ENCODE measurements around the gene SDK1.

SDK1 gene

DNA sequence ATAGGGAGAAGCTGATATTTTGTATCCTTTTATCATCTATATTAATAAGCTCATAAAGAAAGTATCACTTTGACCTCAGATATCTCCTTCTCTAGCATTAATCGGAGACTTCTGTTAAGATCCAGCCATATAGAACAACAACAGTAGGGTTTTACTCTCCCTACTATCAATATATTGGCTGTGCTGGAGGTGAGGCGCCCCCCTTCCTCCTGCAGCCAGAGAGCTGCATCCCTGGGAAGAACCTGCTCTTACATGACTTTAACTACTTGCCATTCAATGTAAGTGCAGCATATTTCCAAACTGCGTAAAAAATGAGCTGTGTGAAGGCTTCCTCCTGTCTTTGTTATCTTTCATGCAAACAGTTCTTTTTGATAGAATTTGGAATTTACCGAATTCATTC, 247.8 kb downstream of the SDK1 start:
- no peak overlapping the region for H2BK15ac ChIP-seq (ENCODE audit: low read length)
- H2BK12ac ChIP-seq (ENCODE audit: low read length) = no peak overlapping the region
- H3K79me1 ChIP-seq (ENCODE audit: low read depth, low read length) = no peaks in the 10 kb centered on the region
- no peak overlapping the region for H3K9ac ChIP-seq (ENCODE audit: low read depth, low read length, poor library complexity)
- H3K14ac ChIP-seq (ENCODE audit: low read length) = no peak overlapping the region
- no peak overlapping the region for H4K8ac ChIP-seq (ENCODE audit: low read depth, low read length)
- H3K9me3 ChIP-seq (replicated peaks in 1 of 2; ENCODE audit: control insufficient read depth in 2 of 2, insufficient read depth in 1 of 2, low read depth in 1 of 2, low read length in 2 of 2) = peaks cover 2 to 4% of the 10 kb centered on the region in 2 donors
- no peak overlapping the region for H3K4me2 ChIP-seq (ENCODE audit: insufficient read depth, low read length, poor library complexity, severe bottlenecking)
- no peak for DNase-seq (ENCODE audit: low spot score)
- H2AFZ ChIP-seq (ENCODE audit: low read length) = peak overlapping the region; percentile 49
- H3K4me3 ChIP-seq (ENCODE audit: low read length in 2 of 2) = no peak overlapping the region
- no CpG with 5 or more reads among the region's 4 CpGs for WGBS, 2 donors (ENCODE audit: extremely low coverage in 2 of 2, insufficient read length in 2 of 2, insufficient replicate concordance in 1 of 2)
- no peak overlapping the region for H2AK5ac ChIP-seq (ENCODE audit: low read depth, low read length)
- H3K27me3 ChIP-seq (ENCODE audit: control insufficient read depth in 3 of 3, insufficient read depth in 3 of 3, low read depth in 1 of 3, low read length in 3 of 3) = no peaks in the 10 kb centered on the region
- no peak overlapping the region for H4K91ac ChIP-seq (ENCODE audit: low read depth, low read length, poor library complexity)
- H3K27ac ChIP-seq (replicated peaks; ENCODE audit: low read length) = no peak overlapping the region
- H2BK5ac ChIP-seq (ENCODE audit: low read length) = no peak overlapping the region
- H2BK120ac ChIP-seq (ENCODE audit: low read depth, low read length) = no peak overlapping the region
- H3K36me3 ChIP-seq (replicated peaks in 1 of 2; ENCODE audit: control insufficient read depth in 2 of 2, insufficient read depth in 2 of 2, low read length in 2 of 2) = no peaks in the 10 kb centered on the region
- no peak overlapping the region for H3K4ac ChIP-seq (ENCODE audit: low read length)
- no peak overlapping the region for H3K18ac ChIP-seq (ENCODE audit: low read length)
- peaks cover 2 to 5% of the 10 kb centered on the region in 2 donors for H3K4me1 ChIP-seq (ENCODE audit: control insufficient read depth in 2 of 2, insufficient read depth in 1 of 2, low read depth in 1 of 2, low read length in 2 of 2)
- no peak overlapping the region for H3K23ac ChIP-seq (ENCODE audit: low read depth, low read length, poor library complexity)

DNA sequence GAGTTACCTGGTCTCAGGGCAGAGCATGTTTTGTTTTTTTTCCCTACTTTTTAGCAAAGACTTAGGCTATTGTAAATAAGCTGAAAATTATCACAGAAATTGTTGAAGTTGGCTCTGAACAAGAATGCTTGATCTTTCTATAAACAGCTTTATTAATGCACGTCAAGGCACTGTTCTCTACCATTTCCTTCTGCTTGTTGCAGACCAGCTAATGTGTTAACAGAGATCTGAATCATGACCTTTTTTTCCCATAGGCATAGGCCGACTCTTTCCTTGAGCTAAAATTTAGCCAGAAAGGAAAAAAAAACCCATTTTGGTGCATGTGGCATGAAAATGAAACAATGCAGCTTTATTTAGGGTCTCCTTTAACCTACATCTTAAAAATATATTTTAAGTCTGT, 248.5 kb downstream of the SDK1 start:
- Histone ChIP-seq H2AFZ (ENCODE audit: low read length) (no peak overlapping the region), H3K4me3 (ENCODE audit: low read length in 2 of 2) (no peak overlapping the region), H3K27me3 (ENCODE audit: control insufficient read depth in 3 of 3, insufficient read depth in 3 of 3, low read depth in 1 of 3, low read length in 3 of 3) (no peaks in the 10 kb centered on the region), H2BK12ac (ENCODE audit: low read length) (no peak overlapping the region), H3K36me3 (replicated peaks in 1 of 2; ENCODE audit: control insufficient read depth in 2 of 2, insufficient read depth in 2 of 2, low read length in 2 of 2) (no peaks in the 10 kb centered on the region), H3K4me1 (ENCODE audit: control insufficient read depth in 2 of 2, insufficient read depth in 1 of 2, low read depth in 1 of 2, low read length in 2 of 2) (peaks cover 2 to 5% of the 10 kb centered on the region in 2 donors), H3K18ac (ENCODE audit: low read length) (no peak overlapping the region), H3K27ac (replicated peaks; ENCODE audit: low read length) (no peak overlapping the region), H3K9me3 (replicated peaks in 1 of 2; ENCODE audit: control insufficient read depth in 2 of 2, insufficient read depth in 1 of 2, low read depth in 1 of 2, low read length in 2 of 2) (peaks cover 2 to 12% of the 10 kb centered on the region in 2 donors), H2AK5ac (ENCODE audit: low read depth, low read length) (no peak overlapping the region), H2BK5ac (ENCODE audit: low read length) (no peak overlapping the region), H3K79me1 (ENCODE audit: low read depth, low read length) (no peaks in the 10 kb centered on the region), H3K14ac (ENCODE audit: low read length) (no peak overlapping the region), H3K4me2 (ENCODE audit: insufficient read depth, low read length, poor library complexity, severe bottlenecking) (no peak overlapping the region), H4K8ac (ENCODE audit: low read depth, low read length) (no peak overlapping the region), H2BK120ac (ENCODE audit: low read depth, low read length) (no peak overlapping the region), H3K9ac (ENCODE audit: low read depth, low read length, poor library complexity) (no peak overlapping the region), H3K4ac (ENCODE audit: low read length) (no peak overlapping the region), H2BK15ac (ENCODE audit: low read length) (no peak overlapping the region), H4K91ac (ENCODE audit: low read depth, low read length, poor library complexity) (no peak overlapping the region), H3K23ac (ENCODE audit: low read depth, low read length, poor library complexity) (no peak overlapping the region)
- WGBS, 2 donors (ENCODE audit: extremely low coverage in 2 of 2, insufficient read length in 2 of 2, insufficient replicate concordance in 1 of 2) = no CpG with 5 or more reads among the region's 2 CpGs
- DNase-seq (ENCODE audit: low spot score) = no peak

- Histone ChIP-seq H3K4ac (ENCODE audit: low read length) (no peak overlapping the region), H3K9ac (ENCODE audit: low read depth, low read length, poor library complexity) (no peak overlapping the region), H4K91ac (ENCODE audit: low read depth, low read length, poor library complexity) (no peak overlapping the region), H2BK12ac (ENCODE audit: low read length) (no peak overlapping the region), H3K4me1 (ENCODE audit: control insufficient read depth in 2 of 2, insufficient read depth in 1 of 2, low read depth in 1 of 2, low read length in 2 of 2) (peaks cover 2 to 5% of the 10 kb centered on the region in 2 donors), H2AK5ac (ENCODE audit: low read depth, low read length) (no peak overlapping the region), H2BK15ac (ENCODE audit: low read length) (no peak overlapping the region), H3K4me2 (ENCODE audit: insufficient read depth, low read length, poor library complexity, severe bottlenecking) (no peak overlapping the region), H3K27me3 (ENCODE audit: control insufficient read depth in 3 of 3, insufficient read depth in 3 of 3, low read depth in 1 of 3, low read length in 3 of 3) (no peaks in the 10 kb centered on the region), H2AFZ (ENCODE audit: low read length) (no peak overlapping the region), H3K36me3 (replicated peaks in 1 of 2; ENCODE audit: control insufficient read depth in 2 of 2, insufficient read depth in 2 of 2, low read length in 2 of 2) (no peaks in the 10 kb centered on the region), H3K27ac (replicated peaks; ENCODE audit: low read length) (no peak overlapping the region), H2BK120ac (ENCODE audit: low read depth, low read length) (no peak overlapping the region), H3K9me3 (replicated peaks in 1 of 2; ENCODE audit: control insufficient read depth in 2 of 2, insufficient read depth in 1 of 2, low read depth in 1 of 2, low read length in 2 of 2) (peaks cover 0 to 15% of the 10 kb centered on the region in 2 donors), H3K79me1 (ENCODE audit: low read depth, low read length) (no peaks in the 10 kb centered on the region), H3K14ac (ENCODE audit: low read length) (no peak overlapping the region), H4K8ac (ENCODE audit: low read depth, low read length) (no peak overlapping the region), H3K18ac (ENCODE audit: low read length) (no peak overlapping the region), H2BK5ac (ENCODE audit: low read length) (no peak overlapping the region), H3K23ac (ENCODE audit: low read depth, low read length, poor library complexity) (no peak overlapping the region), H3K4me3 (ENCODE audit: low read length in 2 of 2) (no peak overlapping the region)
- no peak for DNase-seq (ENCODE audit: low spot score)
- no CpG with 5 or more reads among the region's 6 CpGs for WGBS, 2 donors (ENCODE audit: extremely low coverage in 2 of 2, insufficient read length in 2 of 2, insufficient replicate concordance in 1 of 2)
These were observed 250.5 kb downstream of the SDK1 start for GRCh38 chr7:3551536-3551935.

GRCh38 chr7:3552499-3552898, 251.4 kb downstream of the SDK1 start:
- Histone ChIP-seq H4K8ac (ENCODE audit: low read depth, low read length) (no peak overlapping the region), H3K23ac (ENCODE audit: low read depth, low read length, poor library complexity) (no peak overlapping the region), H3K79me1 (ENCODE audit: low read depth, low read length) (no peaks in the 10 kb centered on the region), H3K14ac (ENCODE audit: low read length) (no peak overlapping the region), H2BK12ac (ENCODE audit: low read length) (no peak overlapping the region), H3K27ac (replicated peaks; ENCODE audit: low read length) (no peak overlapping the region), H2BK5ac (ENCODE audit: low read length) (no peak overlapping the region), H2BK120ac (ENCODE audit: low read depth, low read length) (no peak overlapping the region), H3K4me3 (ENCODE audit: low read length in 2 of 2) (no peak overlapping the region), H4K91ac (ENCODE audit: low read depth, low read length, poor library complexity) (no peak overlapping the region), H3K9me3 (replicated peaks in 1 of 2; ENCODE audit: control insufficient read depth in 2 of 2, insufficient read depth in 1 of 2, low read depth in 1 of 2, low read length in 2 of 2) (peaks cover 0 to 15% of the 10 kb centered on the region in 2 donors), H3K9ac (ENCODE audit: low read depth, low read length, poor library complexity) (no peak overlapping the region), H2AFZ (ENCODE audit: low read length) (no peak overlapping the region), H2BK15ac (ENCODE audit: low read length) (no peak overlapping the region), H3K4ac (ENCODE audit: low read length) (no peak overlapping the region), H3K18ac (ENCODE audit: low read length) (no peak overlapping the region), H3K36me3 (replicated peaks in 1 of 2; ENCODE audit: control insufficient read depth in 2 of 2, insufficient read depth in 2 of 2, low read length in 2 of 2) (no peaks in the 10 kb centered on the region), H2AK5ac (ENCODE audit: low read depth, low read length) (no peak overlapping the region), H3K27me3 (ENCODE audit: control insufficient read depth in 3 of 3, insufficient read depth in 3 of 3, low read depth in 1 of 3, low read length in 3 of 3) (no peaks in the 10 kb centered on the region), H3K4me1 (ENCODE audit: control insufficient read depth in 2 of 2, insufficient read depth in 1 of 2, low read depth in 1 of 2, low read length in 2 of 2) (peaks cover 2 to 5% of the 10 kb centered on the region in 2 donors), H3K4me2 (ENCODE audit: insufficient read depth, low read length, poor library complexity, severe bottlenecking) (no peak overlapping the region)
- WGBS, 2 donors (ENCODE audit: extremely low coverage in 2 of 2, insufficient read length in 2 of 2, insufficient replicate concordance in 1 of 2) = no CpG with 5 or more reads among the region's 1 CpG
- no peak for DNase-seq (ENCODE audit: low spot score)
